Endothelial cell of umbilical vein (primary cell): Measurements from ENCODE around the gene NTN5. TPM values are rescaled to one million over a fixed set of nuclear protein-coding genes. Genes with fewer than 3 reads are reported as not detected.

Experiments used
- BruUV-seq: library from RNA; stranded (reverse); fragments of 400-500 nt; replicated peaks from 2 replicates; lab custom pipeline; 2021; lab: Mats Ljungman, UMichigan
- CTCF ChIA-PET: fragments of 300-600, 350-600 bp; sonication (Branson Sonifier 250); formaldehyde crosslinking; loops from one replicate; lab custom pipeline; 2021; ENCODE audit warnings: antibody characterized with exemption, inconsistent platforms; lab: Charles Lee
- POLR2A ChIA-PET: fragments of 300-600, 350-600 bp; sonication (Branson Sonifier 250); formaldehyde crosslinking; loops from one replicate; lab custom pipeline; 2021; ENCODE audit warnings: antibody characterized with exemption, inconsistent platforms; lab: Charles Lee
- DNase-seq: peaks from one replicate; pipeline ENCODE4 v3.0.0-alpha.2; 2011; ENCODE audit warnings: low read depth, low spot score
- FAIRE-seq: peaks from 2 replicates; lab custom pipeline; 2011; peaks lifted over from hg19 to GRCh38; lab: Jason Lieb, UNC
- H2AFZ ChIP-seq: 2 replicates; pipeline ENCODE4 v1.6.0; 2012; ENCODE audit warnings: low read depth, low read length, control low read depth, inconsistent platforms
- H3K27ac ChIP-seq: 2 replicates; pipeline ENCODE4 v1.5.1; 2011; ENCODE audit warnings: low read depth, mild to moderate bottlenecking, control low read depth, low read length, moderate library complexity; ENCODE audit not compliant: insufficient read depth
- H3K27me3 ChIP-seq, 2 experiments: 2 replicates each; pipeline versions ENCODE4 v1.6.0 to v1.6.1; 2011; ENCODE audit warnings: low read length in 2 of 2, mixed read lengths in 1 of 2; ENCODE audit not compliant: control insufficient read depth in 2 of 2, insufficient read depth in 2 of 2
- H3K36me3 ChIP-seq, 2 experiments: 2 replicates in 1 of 2; 3 replicates in 1 of 2; pipeline ENCODE4 v1.5.1; 2011; ENCODE audit warnings: low read length in 2 of 2, mild to moderate bottlenecking in 1 of 2, moderate library complexity in 1 of 2; ENCODE audit not compliant: control insufficient read depth in 2 of 2, insufficient read depth in 2 of 2; ENCODE audit errors: extremely low read depth in 1 of 2
- H3K4me1 ChIP-seq: 3 replicates; pipeline ENCODE4 v1.5.1; 2011; ENCODE audit warnings: mild to moderate bottlenecking, low read length; ENCODE audit not compliant: control insufficient read depth, insufficient read depth; ENCODE audit errors: extremely low read depth
- H3K4me2 ChIP-seq: 2 replicates; pipeline ENCODE4 v1.6.1; 2011; ENCODE audit warnings: low read length, control low read depth, mixed read lengths; ENCODE audit not compliant: insufficient read depth
- H3K4me3 ChIP-seq, 3 experiments: fragments of 200-600 bp in 1 of 3; sonication (generic), shearing (Covaris generic) in 1 of 3; replicated peaks in 1 of 3; 2 replicates each; pipeline ENCODE4 v1.5.1; 2011 to 2016; ENCODE audit warnings: control low read depth in 3 of 3, low read length in 3 of 3, mild to moderate bottlenecking in 2 of 3, inconsistent platforms in 1 of 3, low read depth in 1 of 3, moderate library complexity in 1 of 3; ENCODE audit not compliant: insufficient read depth in 1 of 3
- H3K79me2 ChIP-seq: 2 replicates; pipeline ENCODE4 v1.6.0; 2012; ENCODE audit warnings: low read length, inconsistent platforms; ENCODE audit not compliant: control insufficient read depth, insufficient read depth
- H3K9ac ChIP-seq: replicated peaks from 2 replicates; pipeline ENCODE3; 2011; ENCODE audit warnings: low read length, control low read depth; ENCODE audit not compliant: insufficient read depth; ENCODE audit errors: extremely low read depth
- H3K9me1 ChIP-seq: replicated peaks from 3 replicates; pipeline ENCODE4 v1.6.0; 2011; ENCODE audit warnings: mild to moderate bottlenecking, low read length; ENCODE audit not compliant: control insufficient read depth, insufficient read depth; ENCODE audit errors: extremely low read depth
- H3K9me3 ChIP-seq: replicated peaks from 2 replicates; pipeline ENCODE4 v1.5.1; 2012; ENCODE audit warnings: low read length, inconsistent platforms; ENCODE audit not compliant: control insufficient read depth, insufficient read depth
- H4K20me1 ChIP-seq: replicated peaks from 2 replicates; pipeline ENCODE3; 2011; ENCODE audit warnings: mild to moderate bottlenecking, low read length; ENCODE audit not compliant: control insufficient read depth, insufficient read depth; ENCODE audit errors: extremely low read depth
- EZH2 ChIP-seq: IDR thresholded peaks from 2 replicates; pipeline ENCODE4 v1.6.1; 2012; ENCODE audit warnings: borderline replicate concordance, low read depth, mild to moderate bottlenecking, moderate library complexity, low read length, inconsistent platforms; ENCODE audit not compliant: severe bottlenecking
- FOS ChIP-seq: IDR thresholded peaks from 2 replicates; pipeline ENCODE4 v1.6.1; 2011; ENCODE audit warnings: mild to moderate bottlenecking, low read length, moderate library complexity, borderline replicate concordance; ENCODE audit not compliant: insufficient read depth
- GATA2 ChIP-seq: IDR thresholded peaks from 2 replicates; pipeline ENCODE4 v1.7.0; 2011; ENCODE audit warnings: low read depth, mild to moderate bottlenecking, moderate library complexity, mixed read lengths, low read length; ENCODE audit not compliant: insufficient read length, insufficient read depth
- JUN ChIP-seq: IDR thresholded peaks from 2 replicates; pipeline ENCODE4 v1.6.1; 2011; ENCODE audit warnings: borderline replicate concordance, low read depth; ENCODE audit not compliant: insufficient read length, insufficient read depth
- MYC ChIP-seq: IDR thresholded peaks from one replicate; pipeline ENCODE4 v1.6.1; 2011; ENCODE audit warnings: mild to moderate bottlenecking, low read depth, low read length
- POLR2A ChIP-seq: IDR thresholded peaks from 2 replicates; pipeline ENCODE4 v1.6.1; 2012; ENCODE audit warnings: low read depth, mild to moderate bottlenecking, control low read depth, low read length
- POLR2AphosphoS5 ChIP-seq: IDR thresholded peaks from 2 replicates; pipeline ENCODE4 v1.6.1; 2012; ENCODE audit warnings: low read depth, mild to moderate bottlenecking, control low read depth, low read length, moderate library complexity; ENCODE audit not compliant: insufficient read depth
- dilution Hi-C: fragments of 300-500 bp; cut with MboI; formaldehyde crosslinking; loops from one replicate; pipeline ENCODE4 v1.15.0; 2019; ENCODE audit warnings: low sequenced_read_pairs; ENCODE audit not compliant: extremely low pct_ligation_motif_present
- intact Hi-C: fragments of 100-400 bp; cut with micrococcal nuclease; formaldehyde crosslinking; loops from one replicate; pipeline ENCODE4 v1.10.0; 2022
- polyA plus RNA-seq, 4 experiments: library from polyadenylated mRNA; depleted of rRNA in 3 of 4; stranded (reverse) in 3 of 4; unstranded in 1 of 4; fragments of >200 nt; gene quantifications; 2 replicates each; pipeline versions ENCODE4 v1.2.1 to v1.2.3, GENCODE V29; 2011 to 2012; ENCODE audit warnings: missing spikeins in 1 of 4
- total RNA-seq: library from RNA; stranded (reverse); gene quantifications from 2 replicates; pipeline ENCODE4 v1.2.3, GENCODE V29; 2021
- TF ChIP-seq, protein P1 (sequence below): IDR thresholded peaks from 2 replicates; pipeline ENCODE4 v1.6.1; 2011; ENCODE audit not compliant: insufficient read depth, insufficient read length
- TF ChIP-seq, protein P2 (sequence below), 2 donors: IDR thresholded peaks; 1 replicate in 1 of 2; 2 replicates in 1 of 2; pipeline ENCODE4 v1.5.1; 2011; ENCODE audit warnings: low read length in 2 of 2, mild to moderate bottlenecking in 2 of 2, moderate library complexity in 2 of 2, control low read depth in 1 of 2, inconsistent platforms in 1 of 2, low read depth in 1 of 2; ENCODE audit not compliant: insufficient read depth in 1 of 2; ENCODE audit errors: extremely low read depth in 1 of 2

NTN5 gene
- total and polyA plus RNA-seq, 2 donors (not counting 3 experiments of a cell fraction or from before 2014, with no cell fraction given), result 0.11 TPM; not detected in 1

DNA sequence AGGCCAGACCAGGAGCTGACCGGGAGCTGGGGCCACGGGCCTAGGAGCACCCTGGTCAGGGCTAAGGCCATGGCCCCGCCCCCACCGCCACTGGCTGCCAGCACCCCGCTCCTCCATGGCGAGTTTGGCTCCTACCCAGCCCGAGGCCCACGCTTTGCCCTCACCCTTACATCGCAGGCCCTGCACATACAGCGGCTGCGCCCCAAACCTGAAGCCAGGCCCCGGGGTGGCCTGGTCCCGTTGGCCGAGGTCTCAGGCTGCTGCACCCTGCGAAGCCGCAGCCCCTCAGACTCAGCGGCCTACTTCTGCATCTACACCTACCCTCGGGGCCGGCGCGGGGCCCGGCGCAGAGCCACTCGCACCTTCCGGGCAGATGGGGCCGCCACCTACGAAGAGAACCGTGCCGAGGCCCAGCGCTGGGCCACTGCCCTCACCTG is 46.9 kb downstream of the NTN5 start:
- ChIA-PET POLR2A (no interaction called here), CTCF (interaction anchor here (0.7 kb wide), 1 partner anchor 37 kb away, joined by 3 read pairs; no protein-coding TSS in a partner anchor)
- H3K79me2 ChIP-seq, result no peaks in the 10 kb centered on the region
- TF ChIP-seq POLR2A (no peak), JUN (no peak), POLR2AphosphoS5 (no peak), GATA2 (no peak), MYC (no peak), FOS (no peak), EZH2 (no peak)
- TF ChIP-seq, protein P1, sequence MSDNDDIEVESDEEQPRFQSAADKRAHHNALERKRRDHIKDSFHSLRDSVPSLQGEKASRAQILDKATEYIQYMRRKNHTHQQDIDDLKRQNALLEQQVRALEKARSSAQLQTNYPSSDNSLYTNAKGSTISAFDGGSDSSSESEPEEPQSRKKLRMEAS, result no peak
- TF ChIP-seq, protein P2, sequence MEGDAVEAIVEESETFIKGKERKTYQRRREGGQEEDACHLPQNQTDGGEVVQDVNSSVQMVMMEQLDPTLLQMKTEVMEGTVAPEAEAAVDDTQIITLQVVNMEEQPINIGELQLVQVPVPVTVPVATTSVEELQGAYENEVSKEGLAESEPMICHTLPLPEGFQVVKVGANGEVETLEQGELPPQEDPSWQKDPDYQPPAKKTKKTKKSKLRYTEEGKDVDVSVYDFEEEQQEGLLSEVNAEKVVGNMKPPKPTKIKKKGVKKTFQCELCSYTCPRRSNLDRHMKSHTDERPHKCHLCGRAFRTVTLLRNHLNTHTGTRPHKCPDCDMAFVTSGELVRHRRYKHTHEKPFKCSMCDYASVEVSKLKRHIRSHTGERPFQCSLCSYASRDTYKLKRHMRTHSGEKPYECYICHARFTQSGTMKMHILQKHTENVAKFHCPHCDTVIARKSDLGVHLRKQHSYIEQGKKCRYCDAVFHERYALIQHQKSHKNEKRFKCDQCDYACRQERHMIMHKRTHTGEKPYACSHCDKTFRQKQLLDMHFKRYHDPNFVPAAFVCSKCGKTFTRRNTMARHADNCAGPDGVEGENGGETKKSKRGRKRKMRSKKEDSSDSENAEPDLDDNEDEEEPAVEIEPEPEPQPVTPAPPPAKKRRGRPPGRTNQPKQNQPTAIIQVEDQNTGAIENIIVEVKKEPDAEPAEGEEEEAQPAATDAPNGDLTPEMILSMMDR (IDR thresholded peaks at IDR 0.05; ENCODE audit: extremely low read depth in 1 of 2, insufficient read depth in 1 of 2, low read depth in 1 of 2, low read length in 2 of 2), result no peak
- H3K27me3 ChIP-seq, result no peaks in the 10 kb centered on the region
- no peak for FAIRE-seq
- no peaks in the 10 kb centered on the region for H3K9me1 ChIP-seq
- peaks cover 16% of the 10 kb centered on the region for H3K4me1 ChIP-seq
- DNase-seq, result no peak
- dilution Hi-C loops, result no loop called here
- peaks cover 0 to 2% of the 10 kb centered on the region in 2 experiments for H3K36me3 ChIP-seq
- no peak overlapping the region for H3K9ac ChIP-seq
- H3K27ac ChIP-seq, result no peak overlapping the region
- H3K4me2 ChIP-seq, result no peak overlapping the region
- no TSS peak for BruUV-seq
- H3K4me3 ChIP-seq, result no peak overlapping the region
- no peak overlapping the region for H2AFZ ChIP-seq
- intact Hi-C loops, result no loop called here
- no peaks in the 10 kb centered on the region for H3K9me3 ChIP-seq
- no peaks in the 10 kb centered on the region for H4K20me1 ChIP-seq
